Suprapubic skin (tissue), 4 donors: Measurements from ENCODE around the gene SLC29A2.

Source experiments
- EP300 ChIP-seq: sonication (generic); formaldehyde crosslinking; IDR thresholded peaks from one replicate; pipeline ENCODE4 v1.6.1; 2017; ENCODE audit warnings: antibody characterized with exemption
- POLR2A ChIP-seq, 2 donors: fragments of 450-650 bp; IDR thresholded peaks; one replicate each; pipeline ENCODE4 v1.6.1; 2017; ENCODE audit warnings: antibody characterized with exemption in 2 of 2, mild to moderate bottlenecking in 2 of 2, moderate library complexity in 2 of 2
- POLR2AphosphoS5 ChIP-seq, 3 donors: sonication (generic); formaldehyde crosslinking; IDR thresholded peaks; one replicate each; pipeline ENCODE4 v1.6.1; 2017; ENCODE audit warnings: antibody characterized with exemption in 3 of 3
- TF ChIP-seq, protein P1 (sequence below), 2 donors: fragments of 200-600 bp in 1 of 2; fragments of 450-650 bp in 1 of 2; sonication (generic) in 1 of 2; IDR thresholded peaks; one replicate each; pipeline ENCODE4 v1.5.1; 2016 to 2019; ENCODE audit warnings: antibody characterized with exemption in 2 of 2, mild to moderate bottlenecking in 1 of 2, moderate library complexity in 1 of 2

DNA sequence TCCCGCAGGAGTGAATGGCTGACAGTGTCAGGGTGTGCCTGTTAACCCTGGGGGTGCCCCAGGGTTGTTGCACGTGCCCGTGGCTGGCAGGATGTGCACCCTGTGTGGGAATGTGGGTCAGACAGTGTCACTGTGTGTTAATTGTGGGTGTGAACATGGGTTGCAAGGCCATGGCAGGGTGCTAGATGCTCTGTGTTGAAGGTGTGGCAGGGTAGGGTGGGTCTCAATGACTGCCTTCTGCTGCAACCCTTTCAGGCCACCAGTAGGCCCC is 43.6 kb downstream of the SLC29A2 start:
- TF ChIP-seq, protein P1, sequence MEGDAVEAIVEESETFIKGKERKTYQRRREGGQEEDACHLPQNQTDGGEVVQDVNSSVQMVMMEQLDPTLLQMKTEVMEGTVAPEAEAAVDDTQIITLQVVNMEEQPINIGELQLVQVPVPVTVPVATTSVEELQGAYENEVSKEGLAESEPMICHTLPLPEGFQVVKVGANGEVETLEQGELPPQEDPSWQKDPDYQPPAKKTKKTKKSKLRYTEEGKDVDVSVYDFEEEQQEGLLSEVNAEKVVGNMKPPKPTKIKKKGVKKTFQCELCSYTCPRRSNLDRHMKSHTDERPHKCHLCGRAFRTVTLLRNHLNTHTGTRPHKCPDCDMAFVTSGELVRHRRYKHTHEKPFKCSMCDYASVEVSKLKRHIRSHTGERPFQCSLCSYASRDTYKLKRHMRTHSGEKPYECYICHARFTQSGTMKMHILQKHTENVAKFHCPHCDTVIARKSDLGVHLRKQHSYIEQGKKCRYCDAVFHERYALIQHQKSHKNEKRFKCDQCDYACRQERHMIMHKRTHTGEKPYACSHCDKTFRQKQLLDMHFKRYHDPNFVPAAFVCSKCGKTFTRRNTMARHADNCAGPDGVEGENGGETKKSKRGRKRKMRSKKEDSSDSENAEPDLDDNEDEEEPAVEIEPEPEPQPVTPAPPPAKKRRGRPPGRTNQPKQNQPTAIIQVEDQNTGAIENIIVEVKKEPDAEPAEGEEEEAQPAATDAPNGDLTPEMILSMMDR (IDR thresholded peaks at IDR 0.05): no peak
- peak in 1 of 3 donors; percentile 36 for TF ChIP-seq POLR2AphosphoS5 (IDR thresholded peaks at IDR 0.05)
- no peak for TF ChIP-seq POLR2A (IDR thresholded peaks at IDR 0.05)
- no peak for TF ChIP-seq EP300
